ENCODE measurements around the gene LHPP.

The LHPP gene

DNA sequence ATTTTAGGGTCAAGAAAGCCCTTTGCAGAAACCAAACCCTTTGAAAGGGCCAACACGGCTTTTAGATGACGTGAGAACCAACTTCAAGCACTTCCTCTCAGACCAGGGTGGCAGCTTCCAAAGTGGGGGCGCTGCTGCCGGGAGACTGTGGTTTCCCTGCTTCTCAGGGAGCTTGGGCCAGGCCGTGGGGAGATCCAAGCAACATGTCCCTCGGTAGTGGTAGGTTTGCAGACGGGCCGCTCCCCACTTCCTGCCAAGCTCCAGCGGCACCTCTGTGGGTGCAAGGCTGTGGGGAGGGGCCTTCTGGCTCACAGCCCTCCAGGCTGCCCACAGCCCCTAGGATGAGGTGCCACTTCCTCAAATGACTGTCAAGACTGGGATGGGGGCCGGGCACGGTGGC, 150.1 kb downstream of the LHPP start:
- DNase-seq = no peak

DNA sequence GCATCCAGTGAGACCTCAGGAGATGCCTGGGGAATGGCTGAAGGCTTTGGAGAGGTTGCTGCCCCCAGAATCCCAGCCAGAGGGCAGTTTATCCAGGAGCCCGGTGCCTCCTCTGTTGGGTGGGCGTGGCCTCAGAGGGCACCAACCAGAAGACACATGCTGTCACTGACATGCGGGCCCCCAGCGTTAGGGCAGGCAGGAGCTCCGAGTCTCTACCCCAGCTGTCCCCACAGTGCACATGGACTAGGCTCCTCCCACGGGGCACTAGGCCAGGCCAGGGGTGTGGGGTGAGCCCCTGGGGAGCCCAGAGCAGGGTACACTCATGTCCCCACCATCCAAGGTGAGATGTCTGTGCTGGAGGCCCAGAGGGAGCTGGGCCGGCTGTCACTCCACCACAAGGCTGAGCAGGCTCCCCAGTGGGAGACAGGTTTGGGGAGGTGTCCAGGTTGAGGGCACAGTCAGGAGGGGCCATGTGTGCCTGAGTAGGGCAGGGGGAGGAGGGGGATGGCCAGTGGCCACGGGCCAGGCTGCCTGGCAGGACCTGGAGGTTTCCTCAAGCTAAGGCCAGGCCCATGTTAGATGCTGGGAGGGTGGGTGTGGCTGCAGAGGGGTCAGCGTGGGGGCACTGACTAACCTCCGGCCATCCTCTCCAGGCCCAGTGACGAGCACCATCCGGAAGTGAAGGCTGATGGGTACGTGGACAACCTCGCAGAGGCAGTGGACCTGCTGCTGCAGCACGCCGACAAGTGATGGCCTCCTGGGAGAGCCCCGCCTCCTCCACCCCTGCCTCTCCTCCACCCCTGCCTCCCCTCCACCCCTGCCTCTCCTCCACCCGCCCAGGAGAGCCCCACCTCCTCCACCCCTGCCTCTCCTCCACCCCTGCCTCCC, 151.2 kb downstream of the LHPP start:
- no peak for DNase-seq

- DNase-seq = peak; percentile 53
Measured at GRCh38 chr10:124614003-124614659, 152.5 kb downstream of the LHPP start.

DNA sequence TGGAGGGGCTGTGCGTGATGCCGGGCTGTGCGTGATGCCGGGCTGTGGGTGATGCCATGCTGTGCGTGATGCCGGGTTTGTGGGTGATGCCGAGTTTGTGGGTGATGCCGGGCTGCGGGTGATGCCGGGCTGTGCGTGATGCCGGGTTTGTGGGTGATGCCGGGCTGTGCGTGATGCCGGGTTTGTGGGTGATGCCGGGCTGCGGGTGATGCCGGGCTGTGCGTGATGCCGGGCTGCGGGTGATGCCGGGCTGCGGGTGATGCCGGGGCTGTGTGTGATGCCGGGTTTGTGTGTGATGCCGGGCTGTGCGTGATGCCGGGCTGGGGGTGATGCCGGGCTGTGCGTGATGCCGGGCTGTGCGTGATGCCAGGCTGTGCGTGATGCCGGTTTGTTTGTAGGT, 153.6 kb downstream of the LHPP start:
- no peak for DNase-seq

GRCh38 chr10:124616040-124616835, 154.6 kb downstream of the LHPP start:
- no peak for DNase-seq

- no peak for DNase-seq
Measured at GRCh38 chr10:124616836-124617130, 155.2 kb downstream of the LHPP start.

DNA sequence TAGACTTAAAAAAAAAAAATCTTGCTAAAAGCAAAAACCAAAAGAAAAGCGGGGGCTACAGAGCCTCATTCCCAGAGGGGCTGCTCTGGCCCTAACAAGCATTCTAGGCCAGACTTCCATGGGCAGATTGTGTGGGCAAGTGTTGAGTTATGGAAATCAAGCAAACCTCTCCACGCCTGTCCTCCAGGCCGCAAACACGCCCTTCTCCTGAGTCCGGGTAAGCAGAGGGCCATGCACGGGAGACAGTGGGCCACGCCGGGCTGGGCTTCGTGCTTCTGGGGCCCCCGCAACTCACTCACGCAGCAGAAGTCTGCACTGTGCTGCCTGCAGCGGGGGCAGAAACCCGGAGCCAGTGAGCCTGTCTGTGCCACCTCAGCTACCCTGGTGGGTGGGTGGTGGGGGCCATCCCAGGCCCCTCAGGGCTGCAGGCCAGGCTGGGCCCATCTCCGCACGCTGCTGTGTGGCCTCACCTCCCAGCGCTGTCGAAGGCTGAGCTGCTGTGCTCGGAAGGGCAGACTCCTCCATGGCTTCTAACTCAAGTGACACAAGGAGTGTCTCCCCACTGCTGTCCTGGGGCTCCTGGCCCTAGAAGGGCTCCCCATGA, 156.9 kb downstream of the LHPP start:
- DNase-seq = no peak

DNA sequence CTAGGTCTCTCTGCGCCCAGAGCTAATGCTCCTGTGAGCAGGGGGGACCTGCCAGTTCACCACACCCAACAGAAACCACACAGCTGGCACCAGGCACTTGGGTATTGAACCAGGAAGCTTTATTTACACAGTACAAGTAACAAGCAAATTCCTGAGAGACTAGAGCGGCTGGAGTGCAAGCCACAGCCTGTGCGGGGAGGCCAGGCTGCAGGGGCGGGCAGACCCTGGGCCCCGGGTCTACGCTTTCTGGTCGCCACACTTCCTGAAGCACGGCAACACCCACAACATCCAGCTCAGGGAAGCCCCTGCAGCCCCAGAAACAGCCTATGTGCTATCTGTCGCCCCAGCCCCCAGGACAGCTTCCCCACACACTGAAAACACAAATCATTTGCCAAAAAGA, 157.6 kb downstream of the LHPP start:
- no peak for DNase-seq

GRCh38 chr10:124619802-124620490, 158.3 kb downstream of the LHPP start:
- DNase-seq = no peak

DNA sequence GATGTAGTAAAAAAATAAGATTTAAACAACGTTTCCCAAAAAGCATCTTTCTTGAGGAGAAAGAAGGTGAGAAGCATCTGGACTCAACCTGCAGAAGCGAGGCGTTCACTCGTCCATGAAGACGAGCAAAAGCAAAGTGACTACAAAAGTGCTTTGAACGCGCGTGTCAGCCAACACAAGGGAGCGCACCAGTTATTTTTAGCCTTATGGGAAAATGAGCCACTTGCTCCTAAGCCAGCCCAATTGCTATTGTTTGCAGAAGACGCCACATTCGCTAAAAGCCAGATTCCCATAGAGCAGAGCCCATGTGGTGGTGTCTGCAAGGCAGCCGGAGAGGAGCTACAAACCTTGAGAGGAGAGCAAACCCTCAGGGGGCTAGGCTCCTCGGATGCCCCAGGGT, 160.0 kb downstream of the LHPP start:
- DNase-seq = no peak

DNA sequence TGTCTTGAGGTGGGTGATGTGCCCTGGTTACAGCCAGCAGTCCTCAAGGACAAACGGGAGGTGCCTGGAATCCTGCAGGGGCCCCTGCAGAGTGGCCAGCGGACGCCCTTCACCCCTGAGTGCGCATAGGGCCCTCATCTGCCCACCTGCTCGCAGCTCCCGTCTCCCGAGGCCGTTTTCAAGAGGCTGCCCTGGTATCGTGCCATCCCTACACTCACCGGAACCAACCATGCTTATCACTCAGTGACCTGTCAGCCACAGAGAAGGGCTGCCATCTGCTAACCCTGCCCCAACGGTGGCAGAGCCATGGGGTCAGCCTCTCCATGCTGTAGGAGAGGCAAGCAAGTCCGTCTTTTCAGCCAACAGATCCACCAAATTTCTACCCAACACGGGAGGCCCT, 160.5 kb downstream of the LHPP start:
- no peak for DNase-seq

- DNase-seq = no peak
Measured at GRCh38 chr10:124622866-124623536, 161.4 kb downstream of the LHPP start.

GRCh38 chr10:124624006-124624405, 162.4 kb downstream of the LHPP start:
- DNase-seq = no peak

DNA sequence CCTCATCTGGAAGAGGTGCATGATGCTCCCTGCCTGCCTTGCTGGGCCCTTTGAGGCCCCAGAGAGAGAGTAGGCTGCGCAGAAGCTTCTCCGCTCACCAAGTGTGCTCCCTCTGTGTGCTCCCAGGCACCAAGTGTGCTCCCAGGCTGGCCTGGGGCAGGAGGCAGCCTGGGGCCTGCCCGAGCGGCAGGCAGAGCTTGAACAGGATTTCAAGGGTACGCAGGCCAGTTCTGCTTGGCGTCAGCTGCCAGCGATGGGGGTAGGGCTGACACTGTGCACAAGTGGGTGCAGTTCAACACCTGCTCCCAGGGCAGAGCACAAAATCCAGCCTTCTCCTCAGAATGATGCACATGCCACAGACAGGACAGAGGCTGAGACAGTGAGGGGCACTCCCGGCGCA, 162.8 kb downstream of the LHPP start:
- DNase-seq = no peak

- DNase-seq = no peak
Measured at GRCh38 chr10:124624895-124625294, 163.3 kb downstream of the LHPP start.

DNA sequence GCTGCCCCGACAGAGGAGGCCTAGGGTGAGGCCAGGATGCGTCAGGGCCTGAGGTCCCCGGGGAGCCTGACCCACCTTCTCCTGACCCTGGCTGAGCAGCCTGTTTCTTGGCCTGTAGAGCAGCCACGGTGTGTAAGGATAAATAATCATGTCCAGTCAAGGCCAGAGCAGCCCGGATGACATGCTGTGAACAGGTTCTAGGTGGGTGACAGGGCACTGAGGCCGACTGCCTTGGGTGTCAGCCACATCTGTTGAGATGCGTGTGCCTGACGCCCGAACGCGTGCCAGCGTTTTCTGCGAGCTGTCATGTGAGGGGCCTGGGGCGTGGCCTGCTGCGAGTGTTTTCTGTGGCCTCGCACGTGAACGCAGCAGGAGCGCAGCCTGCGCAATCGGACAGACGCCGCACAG, 164.2 kb downstream of the LHPP start:
- DNase-seq = no peak

DNA sequence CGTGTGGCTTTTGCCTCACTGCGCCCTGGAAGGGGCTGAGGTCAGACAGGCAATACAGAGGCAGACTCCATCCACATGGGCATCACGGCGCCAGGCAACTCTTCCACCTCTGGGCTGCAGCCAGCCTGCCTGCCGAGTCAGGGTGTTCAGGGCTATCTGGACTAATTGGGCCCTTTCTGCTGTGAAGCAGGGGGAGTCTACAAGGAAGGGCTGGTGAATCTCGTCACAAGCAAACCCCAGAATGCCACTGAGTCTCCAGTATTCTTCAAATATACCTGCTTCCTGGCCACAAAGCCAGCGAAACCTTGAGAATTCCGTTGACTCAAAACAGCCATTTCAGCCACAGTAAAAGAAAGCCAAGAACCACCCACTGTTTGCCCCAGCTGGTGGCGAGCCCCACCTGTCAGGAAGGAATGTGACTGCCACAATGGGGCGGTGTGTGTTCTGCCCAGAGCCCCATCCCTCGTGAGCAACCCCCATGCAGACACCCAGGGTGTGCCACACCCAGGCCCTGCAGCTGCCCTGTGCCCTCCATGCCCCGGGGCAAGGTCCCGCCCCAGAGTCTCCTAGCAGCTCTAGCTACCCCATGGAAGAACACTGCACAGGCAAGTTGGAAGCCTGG, 165.2 kb downstream of the LHPP start:
- no peak for DNase-seq

DNA sequence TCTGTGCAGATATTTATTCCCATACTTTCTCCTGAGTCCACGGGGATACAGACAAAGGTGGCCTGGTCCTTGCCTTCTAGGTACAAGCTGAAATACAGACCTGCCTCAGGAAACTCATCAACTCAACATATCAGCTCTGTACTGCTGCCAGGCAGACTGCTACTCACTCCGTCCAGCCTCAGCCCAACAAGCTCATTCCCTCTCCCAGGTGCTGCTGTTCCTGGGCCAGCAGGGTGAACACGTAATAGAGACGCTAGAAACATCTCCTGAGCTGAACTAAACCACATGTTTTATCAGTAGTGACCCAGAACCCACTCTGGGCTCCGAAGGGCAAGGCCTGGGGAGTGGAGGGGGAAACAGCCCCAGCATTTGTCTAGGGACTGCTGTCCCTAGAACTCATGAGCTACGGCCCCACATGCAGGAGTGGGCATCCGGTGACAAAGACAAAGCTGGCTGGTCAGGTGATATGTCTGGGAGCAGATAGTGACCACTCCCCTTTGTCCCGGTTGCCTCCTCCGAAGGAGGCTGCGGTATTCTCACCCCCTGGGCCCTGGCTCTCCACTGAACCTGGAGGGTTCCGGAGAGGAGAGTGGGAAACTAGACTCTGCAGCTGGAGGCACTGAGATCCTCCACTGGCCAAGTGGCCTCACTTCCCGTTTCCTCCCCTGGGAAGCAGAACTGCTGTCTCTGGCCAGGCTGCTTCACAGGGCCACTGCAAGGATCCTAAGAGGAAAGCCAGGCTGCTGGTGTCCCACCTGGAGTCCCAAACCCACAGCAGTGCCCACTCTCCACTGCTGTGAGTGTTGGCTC, 166.4 kb downstream of the LHPP start:
- DNase-seq = no peak

- no peak for DNase-seq
Measured at GRCh38 chr10:124628676-124629021, 167.0 kb downstream of the LHPP start.

DNA sequence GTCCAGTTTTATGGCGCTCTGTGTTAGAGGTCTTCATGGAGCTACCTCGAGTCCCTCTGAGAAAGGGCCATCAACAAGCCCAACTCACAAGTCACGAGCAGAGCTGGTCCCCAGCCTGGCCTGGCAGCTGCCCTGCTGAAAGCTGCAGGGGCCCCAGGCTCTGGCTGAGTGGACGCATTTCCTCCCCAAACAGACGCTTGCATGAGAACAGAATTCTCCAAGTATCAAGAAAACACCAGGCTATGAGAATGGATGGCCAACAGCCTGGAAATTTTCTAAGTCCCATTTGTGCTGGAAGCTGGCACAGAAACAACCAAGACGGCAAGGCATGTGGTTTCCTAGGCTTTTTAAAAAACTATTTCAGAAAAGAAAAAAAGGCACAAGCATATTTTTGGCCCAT, 167.8 kb downstream of the LHPP start:
- DNase-seq = no peak

- DNase-seq = no peak
Measured at GRCh38 chr10:124629842-124630241, 168.2 kb downstream of the LHPP start.
